Activated T-helper 17 cell treated with anti-CD3 and anti-CD28 coated beads, Interleukin-2, amount 50 U/mL, for 72 hours (primary cell): Measurements from ENCODE around the gene PRKCQ. TPM values are rescaled to one million over a fixed set of nuclear protein-coding genes. Genes with fewer than 3 reads are reported as not detected.

Source experiments
- ATAC-seq: fragments of 150-1000 bp; cut with Tn5 transposase; replicated peaks from 2 replicates; pipeline ENCODE4 v1.10.0; 2021; ENCODE audit warnings: mild to moderate bottlenecking, moderate library complexity
- H3K27ac Mint-ChIP-seq: one replicate; pipeline ENCODE4 v1.8.0; 2022; ENCODE audit warnings: mixed read lengths
- H3K27me3 Mint-ChIP-seq: one replicate; pipeline ENCODE4 v1.8.0; 2022; ENCODE audit warnings: mixed read lengths
- H3K36me3 Mint-ChIP-seq: one replicate; pipeline ENCODE4 v1.8.0; 2022; ENCODE audit warnings: low read depth, mild to moderate bottlenecking, mixed read lengths
- H3K4me1 Mint-ChIP-seq: one replicate; pipeline ENCODE4 v1.8.0; 2022; ENCODE audit warnings: mixed read lengths
- H3K4me3 Mint-ChIP-seq: one replicate; pipeline ENCODE4 v1.8.0; 2022; ENCODE audit warnings: mild to moderate bottlenecking, mixed read lengths
- H3K9me3 Mint-ChIP-seq: one replicate; pipeline ENCODE4 v1.8.0; 2022; ENCODE audit warnings: mixed read lengths
- total RNA-seq, 2 donors: library from RNA; stranded (reverse); gene quantifications; one replicate each; pipeline ENCODE4 v1.2.3, GENCODE V29; 2022

PRKCQ gene
- total RNA-seq, 2 donors from 2014 or later, result 35.3 to 37.8 TPM

DNA sequence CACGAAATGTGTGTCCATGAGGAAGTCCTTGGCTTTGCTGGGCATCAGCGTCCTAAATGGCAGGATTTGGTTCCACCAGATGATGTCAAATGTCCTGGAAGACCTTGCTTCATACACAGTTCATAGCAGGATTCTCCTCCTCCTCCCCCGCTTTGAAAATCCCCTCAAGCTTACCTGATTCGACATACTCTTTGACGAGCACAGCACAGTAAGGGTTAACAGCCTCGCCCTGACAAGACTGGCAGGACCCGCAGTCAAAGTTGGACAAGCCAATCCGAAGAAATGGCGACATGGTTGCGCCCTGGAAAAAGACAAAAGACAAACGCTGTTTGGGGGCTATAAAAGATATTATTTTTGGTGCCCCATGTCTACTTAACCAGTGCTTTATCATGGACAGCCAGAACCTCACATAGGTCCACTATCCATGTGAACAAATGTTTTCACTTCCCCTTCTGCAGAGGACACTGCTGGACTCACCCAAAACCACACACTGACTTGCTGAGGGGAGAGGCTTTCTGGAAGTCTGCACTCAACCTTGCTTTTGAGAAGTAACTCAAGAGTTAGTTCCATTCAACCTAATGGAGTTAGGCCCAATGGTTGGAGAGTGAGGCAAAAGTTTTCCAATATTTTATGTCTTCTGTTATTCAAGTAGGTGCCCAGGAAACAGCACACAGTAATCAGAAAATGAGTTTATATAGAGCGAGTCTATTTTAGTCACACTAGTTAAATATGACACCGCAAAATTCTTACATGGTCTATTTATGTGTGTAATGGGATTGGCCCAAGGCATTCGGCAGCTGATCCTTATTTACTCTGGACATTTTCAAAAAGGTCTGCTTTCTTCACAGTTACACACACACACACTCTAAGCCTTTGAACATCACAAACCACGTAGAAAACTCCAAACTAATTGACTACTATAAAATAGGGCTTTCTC is 65.0 kb downstream of the PRKCQ start:
- H3K27me3 Mint-ChIP-seq, result no peaks in the 10 kb centered on the region
- H3K36me3 Mint-ChIP-seq, result peaks cover 62% of the 10 kb centered on the region
- H3K27ac Mint-ChIP-seq, result no peak overlapping the region
- no peak for ATAC-seq
- peak overlapping the region; percentile 63 for H3K4me3 Mint-ChIP-seq
- H3K9me3 Mint-ChIP-seq, result no peaks in the 10 kb centered on the region
- peaks cover 53% of the 10 kb centered on the region for H3K4me1 Mint-ChIP-seq

DNA sequence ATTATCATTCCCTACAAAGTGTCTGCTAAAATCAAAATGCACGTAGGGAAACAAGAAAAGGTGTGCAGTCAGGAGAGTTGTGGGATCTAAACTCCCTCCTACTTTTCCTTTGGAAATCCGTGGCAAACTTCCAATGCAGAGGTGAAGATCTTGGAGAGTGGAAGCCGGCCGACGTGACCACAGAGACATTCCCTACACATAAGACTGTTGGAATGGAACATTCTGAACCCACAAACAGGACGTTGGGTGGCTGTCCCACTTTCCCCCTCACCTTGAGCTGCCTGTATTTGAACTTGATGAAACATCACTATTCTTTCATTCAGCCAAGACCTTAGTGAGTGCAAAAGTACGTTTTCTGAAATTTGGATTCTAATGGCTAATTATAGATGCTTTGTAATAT is 65.9 kb downstream of the PRKCQ start:
- H3K4me1 Mint-ChIP-seq, result peaks cover 46% of the 10 kb centered on the region
- H3K4me3 Mint-ChIP-seq, result peak overlapping the region; percentile 63
- H3K36me3 Mint-ChIP-seq, result peaks cover 70% of the 10 kb centered on the region
- no peak for ATAC-seq
- peak overlapping the region; percentile 85 for H3K27ac Mint-ChIP-seq
- H3K27me3 Mint-ChIP-seq, result no peaks in the 10 kb centered on the region
- no peaks in the 10 kb centered on the region for H3K9me3 Mint-ChIP-seq

DNA sequence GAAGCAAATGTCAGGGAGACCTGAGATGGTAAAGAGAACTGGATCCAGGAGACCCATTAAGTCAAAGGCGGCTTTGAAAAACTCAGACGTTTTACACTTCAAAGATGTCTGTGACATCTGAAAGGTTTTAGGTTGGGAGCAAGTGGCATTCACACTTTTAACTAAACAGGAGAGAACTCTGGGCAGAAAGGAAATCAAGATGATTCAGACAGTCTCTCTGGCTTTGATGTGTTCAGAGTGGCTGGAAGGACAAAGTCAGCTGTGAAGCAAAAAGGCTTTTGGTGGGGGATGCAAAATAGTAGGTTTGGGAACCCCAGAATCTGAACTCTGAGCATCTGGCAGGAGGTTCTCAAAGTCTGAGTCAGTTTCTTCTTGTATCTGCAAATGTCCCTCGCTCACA is 66.6 kb downstream of the PRKCQ start:
- H3K4me1 Mint-ChIP-seq, result peaks cover 42% of the 10 kb centered on the region
- peaks cover 77% of the 10 kb centered on the region for H3K36me3 Mint-ChIP-seq
- no peaks in the 10 kb centered on the region for H3K9me3 Mint-ChIP-seq
- ATAC-seq, result peak; percentile 93
- H3K4me3 Mint-ChIP-seq, result peak overlapping the region; percentile 63
- H3K27ac Mint-ChIP-seq, result peak overlapping the region; percentile 85
- no peaks in the 10 kb centered on the region for H3K27me3 Mint-ChIP-seq

DNA sequence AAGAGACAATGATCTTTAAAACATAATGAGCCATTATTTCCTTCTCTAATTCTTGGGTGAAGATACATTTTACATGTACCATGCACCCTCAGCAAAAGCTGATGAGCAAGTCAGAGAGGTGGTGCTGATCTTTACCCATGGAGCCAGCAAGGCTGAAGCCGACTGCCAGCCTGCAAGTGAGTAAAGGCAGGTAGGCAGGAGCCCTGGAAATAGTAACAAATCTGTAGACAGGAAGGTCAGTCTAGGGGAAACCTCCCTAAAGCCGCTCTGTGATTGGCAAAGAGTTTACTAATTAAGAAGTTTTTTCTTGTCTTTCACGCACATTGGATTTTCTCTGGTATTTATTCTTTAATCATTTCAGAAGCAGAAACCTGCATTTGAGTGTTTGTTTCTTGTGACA is 67.9 kb downstream of the PRKCQ start:
- peak overlapping the region; percentile 85 for H3K27ac Mint-ChIP-seq

DNA sequence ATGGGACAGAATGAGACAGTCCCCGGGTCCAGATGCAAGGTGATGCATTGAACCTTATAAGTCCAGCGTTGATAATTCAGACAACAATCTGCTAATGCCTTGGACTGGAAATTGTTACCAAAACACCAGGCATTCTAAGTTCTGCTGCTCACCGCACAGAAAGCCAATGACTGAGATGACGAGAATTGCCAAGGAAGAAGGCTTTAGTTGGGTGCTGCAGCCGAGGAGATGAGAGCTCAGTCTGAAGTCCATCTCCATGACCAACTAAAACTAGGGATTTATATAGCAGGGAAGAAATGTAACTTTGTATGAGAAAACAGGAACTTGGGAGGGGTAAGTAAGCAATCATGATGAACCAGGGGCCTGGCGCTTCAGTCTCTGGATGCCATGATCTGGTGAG is 68.7 kb downstream of the PRKCQ start:
- ATAC-seq, result no peak
- no peaks in the 10 kb centered on the region for H3K9me3 Mint-ChIP-seq
- peaks cover 93% of the 10 kb centered on the region for H3K36me3 Mint-ChIP-seq
- no peaks in the 10 kb centered on the region for H3K27me3 Mint-ChIP-seq
- H3K4me3 Mint-ChIP-seq, result peak overlapping the region; percentile 63
- H3K4me1 Mint-ChIP-seq, result peaks cover 54% of the 10 kb centered on the region
- H3K27ac Mint-ChIP-seq, result peak overlapping the region; percentile 85

More for the DNA sequence above, 67.9 kb downstream of the PRKCQ start:
- Mint-ChIP-seq H3K36me3 (peaks cover 89% of the 10 kb centered on the region), H3K27me3 (no peaks in the 10 kb centered on the region), H3K4me1 (peaks cover 50% of the 10 kb centered on the region), H3K9me3 (no peaks in the 10 kb centered on the region), H3K4me3 (peak overlapping the region; percentile 63)
- ATAC-seq, result peak; percentile 31

DNA sequence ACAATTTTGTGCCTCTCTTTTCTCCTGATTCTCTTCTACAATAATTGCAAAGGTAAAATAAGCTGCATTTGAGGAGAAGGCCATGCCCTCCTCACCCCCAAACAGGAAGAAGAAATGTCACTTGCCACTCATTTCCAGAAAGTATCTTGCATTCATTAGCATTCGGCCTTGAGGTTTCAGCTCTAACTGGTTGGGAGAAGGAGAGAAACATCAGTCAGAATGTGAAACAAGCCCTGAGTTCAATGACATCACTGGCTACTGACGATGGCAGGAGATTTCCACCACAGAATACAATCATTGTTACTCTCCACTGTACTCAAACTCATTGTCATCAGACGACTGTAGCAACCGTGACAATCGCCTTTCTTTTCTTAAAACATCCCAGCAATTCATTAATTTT is 72.8 kb downstream of the PRKCQ start:
- Mint-ChIP-seq H3K9me3 (no peaks in the 10 kb centered on the region), H3K36me3 (peaks cover 89% of the 10 kb centered on the region), H3K4me3 (peak overlapping the region; percentile 76), H3K27ac (peak overlapping the region; percentile 87), H3K4me1 (peaks cover 56% of the 10 kb centered on the region), H3K27me3 (no peaks in the 10 kb centered on the region)
- peak; percentile 90 for ATAC-seq

DNA sequence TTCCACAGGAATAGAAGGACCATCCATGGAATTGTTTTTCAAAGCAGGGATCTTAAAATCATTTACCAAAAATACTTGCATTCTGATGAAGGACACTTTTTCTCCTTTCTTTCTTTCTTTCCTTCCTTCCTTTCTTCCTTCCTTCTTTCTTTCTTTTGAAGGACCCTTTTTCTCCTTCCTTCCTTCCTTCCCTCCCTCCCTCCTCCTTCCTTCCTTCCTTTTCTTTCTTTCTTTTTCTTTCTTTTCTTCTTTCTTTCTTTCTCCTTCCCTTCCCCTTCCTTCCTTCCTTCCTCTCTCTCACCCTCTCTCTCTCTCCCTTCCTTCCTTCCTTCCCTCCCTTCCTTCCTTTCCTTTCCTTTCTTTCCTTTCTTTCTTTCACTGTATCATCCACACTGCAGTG is 74.8 kb downstream of the PRKCQ start:
- Mint-ChIP-seq H3K27me3 (no peaks in the 10 kb centered on the region), H3K4me1 (peaks cover 59% of the 10 kb centered on the region), H3K27ac (peak overlapping the region; percentile 73), H3K36me3 (peaks cover 87% of the 10 kb centered on the region), H3K9me3 (no peaks in the 10 kb centered on the region), H3K4me3 (peak overlapping the region; percentile 42)
- no peak for ATAC-seq

DNA sequence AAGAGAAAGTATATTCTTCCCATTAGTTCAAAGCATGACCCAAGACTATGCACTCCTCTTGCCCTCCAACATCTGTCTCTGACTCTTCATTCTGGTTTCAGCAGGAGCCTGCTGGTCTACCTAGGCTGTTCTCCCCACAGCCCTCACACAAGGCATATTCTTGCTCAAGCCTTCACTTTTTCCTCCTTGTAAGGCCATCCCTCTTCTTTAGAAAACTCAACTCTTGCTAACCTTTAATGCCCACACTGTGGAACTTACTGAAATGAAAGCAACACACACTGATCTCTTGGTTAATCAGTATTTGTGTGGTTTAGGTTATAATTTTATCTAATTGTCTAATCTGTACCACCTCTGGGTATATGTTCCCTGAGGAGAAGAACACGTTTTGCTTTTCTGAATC is 75.8 kb downstream of the PRKCQ start:
- Mint-ChIP-seq H3K4me1 (peaks cover 60% of the 10 kb centered on the region), H3K27ac (peak overlapping the region; percentile 79), H3K4me3 (peak overlapping the region; percentile 56), H3K9me3 (no peaks in the 10 kb centered on the region), H3K36me3 (peaks cover 77% of the 10 kb centered on the region), H3K27me3 (no peaks in the 10 kb centered on the region)
- ATAC-seq, result peak; percentile 50

DNA sequence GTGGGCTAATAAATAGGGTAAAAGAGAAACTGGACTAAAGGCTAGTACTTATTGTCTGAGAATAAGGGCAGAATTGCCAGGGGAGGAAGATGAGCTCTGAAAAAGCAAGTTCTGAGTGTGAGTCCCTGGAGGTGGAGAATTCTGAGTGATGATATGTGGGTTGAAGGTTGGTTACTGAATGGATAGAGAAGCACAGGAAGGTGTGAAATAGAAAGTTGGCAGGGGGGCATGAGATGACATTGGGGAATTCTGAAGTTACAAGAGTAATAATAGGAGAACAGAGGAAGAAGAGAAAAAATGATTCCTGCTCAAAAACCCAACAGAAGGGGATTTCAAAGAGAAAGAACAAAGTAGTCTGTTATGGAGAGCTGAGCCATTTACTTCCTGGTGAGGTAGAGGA is 76.9 kb downstream of the PRKCQ start:
- no peaks in the 10 kb centered on the region for H3K9me3 Mint-ChIP-seq

DNA sequence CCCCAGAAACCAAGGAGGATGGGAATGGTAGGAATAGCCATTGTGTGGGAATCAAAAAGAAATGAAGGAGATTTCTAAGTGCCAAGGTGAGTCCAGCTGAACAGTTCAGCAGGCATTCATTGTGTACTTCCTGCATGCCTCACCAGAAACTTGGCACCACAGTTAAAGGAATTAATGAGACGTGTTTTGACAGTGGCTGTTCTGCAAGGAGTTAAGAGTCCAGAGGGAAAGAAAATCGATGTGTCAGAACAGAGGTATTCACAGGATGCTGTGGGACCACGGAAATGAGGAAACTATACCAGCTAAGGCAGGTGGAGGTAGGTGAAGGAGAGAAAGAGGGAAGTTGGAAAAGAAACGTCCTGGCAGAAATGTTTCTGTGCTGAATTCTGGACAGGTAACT is 78.1 kb downstream of the PRKCQ start:
- Mint-ChIP-seq H3K36me3 (peaks cover 53% of the 10 kb centered on the region), H3K9me3 (no peaks in the 10 kb centered on the region), H3K27ac (peak overlapping the region; percentile 51), H3K27me3 (no peaks in the 10 kb centered on the region), H3K4me1 (peaks cover 56% of the 10 kb centered on the region), H3K4me3 (peak overlapping the region; percentile 56)
- ATAC-seq, result no peak

More for the DNA sequence above, 76.9 kb downstream of the PRKCQ start:
- Mint-ChIP-seq H3K27me3 (no peaks in the 10 kb centered on the region), H3K4me3 (peak overlapping the region; percentile 56), H3K4me1 (peaks cover 67% of the 10 kb centered on the region), H3K36me3 (peaks cover 66% of the 10 kb centered on the region), H3K27ac (peak overlapping the region; percentile 51)
- ATAC-seq, result peak; percentile 53

DNA sequence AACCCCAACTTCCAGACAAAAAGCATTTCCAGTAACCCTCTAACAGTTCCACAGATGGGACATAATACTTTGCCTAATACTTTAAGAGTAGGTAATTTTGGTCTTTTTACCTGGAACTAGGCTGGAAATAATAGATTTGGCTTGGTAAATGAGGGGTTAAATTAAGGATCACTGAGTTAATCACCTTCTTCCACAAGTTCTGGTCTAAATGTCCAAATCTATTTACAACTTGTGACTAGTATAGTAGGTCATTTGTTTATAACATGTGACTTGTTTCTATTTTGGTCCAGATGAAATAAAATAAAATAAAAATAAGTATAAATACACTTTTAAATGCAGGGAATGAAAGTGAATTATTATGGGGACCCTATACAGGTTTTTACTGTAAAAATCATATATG is 80.1 kb downstream of the PRKCQ start:
- Mint-ChIP-seq H3K36me3 (peaks cover 37% of the 10 kb centered on the region), H3K4me1 (peaks cover 48% of the 10 kb centered on the region), H3K4me3 (no peak overlapping the region), H3K9me3 (no peaks in the 10 kb centered on the region), H3K27ac (no peak overlapping the region), H3K27me3 (no peaks in the 10 kb centered on the region)
- ATAC-seq, result no peak

DNA sequence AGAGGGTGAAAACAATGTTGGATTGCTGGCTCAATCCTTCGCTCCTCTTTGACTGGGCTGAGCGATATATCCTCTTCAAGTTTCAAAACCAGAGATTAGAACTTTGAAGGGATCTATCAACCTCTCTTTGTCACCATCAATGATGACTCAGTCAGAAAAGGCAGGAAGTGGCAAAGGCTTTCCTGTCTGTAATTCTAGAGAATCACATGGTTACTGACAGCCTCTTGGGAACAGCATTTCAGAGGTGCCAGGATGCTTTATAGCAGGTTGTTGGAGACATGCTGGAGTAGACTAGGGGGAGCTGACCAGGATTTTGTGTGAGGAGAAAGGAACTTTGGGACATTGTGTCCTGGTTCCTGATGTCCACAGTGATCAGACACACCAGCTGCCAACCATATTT is 81.3 kb downstream of the PRKCQ start:
- no peaks in the 10 kb centered on the region for H3K9me3 Mint-ChIP-seq
- H3K27ac Mint-ChIP-seq, result peak overlapping the region; percentile 87
- peak; percentile 74 for ATAC-seq
- peak overlapping the region; percentile 80 for H3K4me3 Mint-ChIP-seq
- H3K4me1 Mint-ChIP-seq, result peaks cover 42% of the 10 kb centered on the region
- no peaks in the 10 kb centered on the region for H3K27me3 Mint-ChIP-seq
- H3K36me3 Mint-ChIP-seq, result peaks cover 30% of the 10 kb centered on the region

DNA sequence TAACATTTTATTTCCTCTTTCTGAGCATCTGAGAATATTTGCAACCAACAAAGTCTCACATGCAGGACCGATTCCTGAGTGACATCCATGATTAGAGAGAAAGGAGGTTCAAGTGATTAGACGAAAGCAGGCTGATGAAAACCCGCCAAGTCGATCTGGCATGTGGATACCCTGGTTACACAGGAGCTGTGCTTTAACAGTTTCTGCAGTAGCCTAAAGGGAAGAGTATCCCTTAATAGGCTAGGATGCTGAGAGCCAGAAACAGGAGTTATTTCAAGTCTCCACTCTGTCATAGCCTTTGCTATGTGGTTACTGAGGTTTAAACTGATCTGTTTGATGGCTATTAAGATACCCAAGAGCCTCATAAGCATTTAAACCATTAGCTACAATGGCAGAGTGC is 82.5 kb downstream of the PRKCQ start:
- H3K36me3 Mint-ChIP-seq, result peaks cover 21% of the 10 kb centered on the region
- no peaks in the 10 kb centered on the region for H3K27me3 Mint-ChIP-seq
- H3K27ac Mint-ChIP-seq, result no peak overlapping the region
- no peak for ATAC-seq
- H3K4me3 Mint-ChIP-seq, result no peak overlapping the region
- H3K9me3 Mint-ChIP-seq, result no peaks in the 10 kb centered on the region
- H3K4me1 Mint-ChIP-seq, result peaks cover 33% of the 10 kb centered on the region

DNA sequence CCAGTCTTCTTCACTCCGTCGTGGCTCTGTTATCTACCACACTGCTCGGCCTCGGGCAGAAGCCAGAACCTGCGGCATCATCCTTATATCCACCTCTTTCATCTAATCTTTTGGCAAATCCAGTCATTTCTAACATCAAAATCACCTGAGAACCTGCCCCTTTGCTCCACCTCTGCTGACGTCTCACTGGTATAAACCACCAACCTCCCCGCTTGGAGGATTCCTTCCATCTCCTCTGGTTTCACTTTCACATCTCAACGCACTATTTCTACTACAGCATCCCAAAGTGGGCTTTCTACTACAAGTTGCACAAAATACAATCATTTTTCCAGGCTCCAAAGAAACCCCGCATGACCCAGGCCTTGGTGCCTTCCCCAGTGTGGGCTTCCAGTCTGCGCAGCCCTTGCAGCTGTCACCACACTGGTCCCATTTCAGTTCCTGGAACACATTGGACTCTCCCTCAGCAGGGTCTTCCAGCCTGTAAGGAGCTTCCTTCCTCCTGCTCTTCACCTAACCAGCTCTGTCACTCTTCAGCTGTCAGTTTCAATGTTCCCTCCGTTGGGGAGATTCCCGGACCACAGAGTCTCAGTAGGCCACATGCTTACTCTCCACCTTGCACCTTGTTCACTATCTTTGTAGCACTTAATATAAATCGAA is 85.0 kb downstream of the PRKCQ start:
- no peak overlapping the region for H3K27ac Mint-ChIP-seq
- H3K4me3 Mint-ChIP-seq, result no peak overlapping the region
- ATAC-seq, result peak; percentile 47

DNA sequence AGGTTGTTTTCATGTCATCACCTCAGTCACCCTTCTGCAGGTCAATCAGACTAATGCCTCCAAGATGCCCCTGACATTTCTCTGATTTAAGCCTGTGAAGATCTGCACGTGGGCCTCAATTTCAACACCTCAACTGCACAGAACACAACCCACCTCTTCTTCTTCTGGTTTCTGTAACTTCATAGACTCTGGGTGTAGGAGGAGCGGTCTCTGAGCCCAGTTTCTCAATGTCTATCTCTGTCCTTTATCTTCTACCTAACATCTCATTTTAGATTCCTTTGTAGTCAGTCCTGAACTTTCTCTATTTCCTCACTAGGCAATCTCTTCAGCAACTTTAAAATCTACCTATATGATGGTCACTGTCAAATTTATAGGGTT is 85.6 kb downstream of the PRKCQ start:
- Mint-ChIP-seq H3K36me3 (no peaks in the 10 kb centered on the region), H3K4me1 (peaks cover 28% of the 10 kb centered on the region), H3K4me3 (no peak overlapping the region), H3K27ac (no peak overlapping the region), H3K9me3 (no peaks in the 10 kb centered on the region), H3K27me3 (no peaks in the 10 kb centered on the region)
- peak; percentile 31 for ATAC-seq

More for the DNA sequence above, 85.0 kb downstream of the PRKCQ start:
- Mint-ChIP-seq H3K9me3 (no peaks in the 10 kb centered on the region), H3K36me3 (no peaks in the 10 kb centered on the region), H3K4me1 (peaks cover 28% of the 10 kb centered on the region), H3K27me3 (no peaks in the 10 kb centered on the region)
